ENCODE results near the gene DEDD.

DNA sequence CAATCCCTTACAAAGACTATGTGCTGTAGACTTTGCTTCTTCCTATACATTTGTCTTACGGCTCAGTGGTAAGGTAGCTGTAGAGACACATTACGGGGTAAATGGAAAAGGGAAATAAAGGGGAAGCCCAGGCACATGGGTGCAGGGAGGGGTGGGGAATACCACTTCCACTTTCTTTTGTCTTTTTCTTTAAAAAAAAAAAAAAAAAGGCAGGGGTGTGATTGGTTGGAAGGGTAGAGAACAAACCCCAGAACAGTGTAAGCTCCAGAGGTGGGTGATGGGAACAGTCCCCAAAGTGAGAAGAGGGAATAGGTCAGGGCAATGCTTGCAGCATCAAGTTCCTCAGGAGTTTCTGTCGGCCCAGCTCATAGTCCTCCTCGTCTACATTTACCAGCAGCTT is 10.6 kb downstream of the DEDD start:
- TF ChIP-seq, protein P1, sequence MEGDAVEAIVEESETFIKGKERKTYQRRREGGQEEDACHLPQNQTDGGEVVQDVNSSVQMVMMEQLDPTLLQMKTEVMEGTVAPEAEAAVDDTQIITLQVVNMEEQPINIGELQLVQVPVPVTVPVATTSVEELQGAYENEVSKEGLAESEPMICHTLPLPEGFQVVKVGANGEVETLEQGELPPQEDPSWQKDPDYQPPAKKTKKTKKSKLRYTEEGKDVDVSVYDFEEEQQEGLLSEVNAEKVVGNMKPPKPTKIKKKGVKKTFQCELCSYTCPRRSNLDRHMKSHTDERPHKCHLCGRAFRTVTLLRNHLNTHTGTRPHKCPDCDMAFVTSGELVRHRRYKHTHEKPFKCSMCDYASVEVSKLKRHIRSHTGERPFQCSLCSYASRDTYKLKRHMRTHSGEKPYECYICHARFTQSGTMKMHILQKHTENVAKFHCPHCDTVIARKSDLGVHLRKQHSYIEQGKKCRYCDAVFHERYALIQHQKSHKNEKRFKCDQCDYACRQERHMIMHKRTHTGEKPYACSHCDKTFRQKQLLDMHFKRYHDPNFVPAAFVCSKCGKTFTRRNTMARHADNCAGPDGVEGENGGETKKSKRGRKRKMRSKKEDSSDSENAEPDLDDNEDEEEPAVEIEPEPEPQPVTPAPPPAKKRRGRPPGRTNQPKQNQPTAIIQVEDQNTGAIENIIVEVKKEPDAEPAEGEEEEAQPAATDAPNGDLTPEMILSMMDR (IDR thresholded peaks at IDR 0.05): no peak
- no peak for TF ChIP-seq POLR2A (IDR thresholded peaks at IDR 0.05)

Measured in Peyer's patch (tissue), 4 donors.